Stimulated activated effector memory CD8-positive, alpha-beta T cell treated with anti-CD3 and anti-CD28 coated beads, Interleukin-12 subunit alpha, Interleukin-12 subunit beta, amount 100 ng/mL, for 72 hours (primary cell): ENCODE results near the gene DAPK1.
"Not testable (repeated sequence)": the region's sequence is repeated elsewhere in the genome, so short reads cannot be mapped to it uniquely, and the experiment has no call there.

Experiments used
- ATAC-seq: fragments of 150-1000 bp; cut with Tn5 transposase; 2 replicates; pipeline ENCODE4 v1.10.0; 2021
- DNase-seq, 2 donors: peaks; one replicate each; pipeline ENCODE4 v3.0.0; 2021 to 2022; ENCODE audit warnings: low spot score in 2 of 2
- H3K27ac Mint-ChIP-seq: one replicate; pipeline ENCODE4 v1.8.0; 2022; ENCODE audit warnings: mild to moderate bottlenecking, mixed read lengths
- H3K36me3 Mint-ChIP-seq: one replicate; pipeline ENCODE4 v1.8.0; 2022; ENCODE audit warnings: mild to moderate bottlenecking, mixed read lengths
- H3K4me1 Mint-ChIP-seq: one replicate; pipeline ENCODE4 v1.8.0; 2022; ENCODE audit warnings: mixed read lengths
- H3K4me3 Mint-ChIP-seq: one replicate; pipeline ENCODE4 v1.8.0; 2022; ENCODE audit warnings: mild to moderate bottlenecking, mixed read lengths
- H3K9me3 Mint-ChIP-seq: one replicate; pipeline ENCODE4 v1.8.0; 2022; ENCODE audit warnings: mixed read lengths

The DAPK1 gene

DNA sequence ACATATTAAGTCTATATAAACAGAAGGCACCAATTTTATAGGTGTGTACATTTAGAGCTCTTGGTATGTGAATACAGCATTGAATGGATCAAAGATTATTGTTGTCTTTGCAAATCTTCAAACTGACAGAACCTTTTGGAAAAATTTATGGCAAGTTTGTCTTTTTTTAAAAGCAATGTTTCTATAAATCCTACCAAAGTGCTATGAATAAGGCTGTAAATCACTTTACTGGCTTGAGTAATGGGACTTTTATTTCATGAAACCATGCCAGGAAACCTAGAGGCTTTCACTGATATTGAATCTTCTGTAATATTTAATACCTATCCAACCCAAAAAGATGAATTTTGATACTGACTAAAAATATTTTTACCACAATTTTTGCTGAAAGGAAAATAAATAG, 7.4 kb upstream of the DAPK1 start:
- DNase-seq: no peak
- no peaks in the 10 kb centered on the region for H3K4me1 Mint-ChIP-seq
- H3K4me3 Mint-ChIP-seq: no peak overlapping the region
- H3K36me3 Mint-ChIP-seq: no peaks in the 10 kb centered on the region
- no peak overlapping the region for H3K27ac Mint-ChIP-seq
- ATAC-seq: no peak
- peaks cover 3% of the 10 kb centered on the region for H3K9me3 Mint-ChIP-seq

DNA sequence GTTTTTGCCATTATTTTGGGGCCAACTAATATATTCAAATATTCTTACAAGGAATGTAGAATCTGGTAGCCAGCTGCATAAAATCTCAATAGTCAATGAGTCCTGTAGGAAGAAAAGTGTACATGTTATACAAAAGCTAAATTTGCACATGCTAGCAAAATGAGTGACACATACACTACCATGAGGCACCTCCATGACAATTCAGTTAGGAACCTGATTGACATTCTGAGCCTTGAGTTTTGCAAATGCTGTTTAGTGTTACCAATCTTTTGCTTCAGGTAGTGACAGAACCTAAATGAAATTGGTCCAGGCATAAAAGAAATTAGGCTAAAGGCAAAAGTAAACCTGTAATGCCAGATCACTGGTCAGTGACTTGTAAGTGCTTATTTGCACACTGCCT, 6.8 kb upstream of the DAPK1 start:
- Mint-ChIP-seq H3K9me3 (peaks cover 3% of the 10 kb centered on the region), H3K36me3 (no peaks in the 10 kb centered on the region)
- no peak for ATAC-seq

DNA sequence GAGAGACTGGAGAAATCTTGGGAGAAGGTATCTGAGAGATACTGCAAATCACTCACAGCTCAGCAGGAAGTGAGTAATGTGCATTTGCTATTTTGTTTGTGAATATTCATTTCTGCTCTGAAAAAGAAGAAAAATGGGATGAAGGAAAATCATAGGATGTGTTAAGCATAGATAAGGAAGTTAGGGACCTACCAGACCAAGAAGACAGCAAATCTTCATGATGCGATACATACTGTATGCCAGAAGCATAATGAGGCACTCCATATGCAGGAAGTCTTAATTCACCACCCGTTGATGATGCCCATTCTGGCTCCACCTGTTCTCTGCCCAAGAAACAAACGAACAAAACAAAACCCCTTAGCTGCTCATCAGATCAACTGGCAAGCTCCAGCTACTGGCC, 6.1 kb upstream of the DAPK1 start:
- H3K9me3 Mint-ChIP-seq: peaks cover 3% of the 10 kb centered on the region
- ATAC-seq (no peak), DNase-seq (no peak)
- no peak overlapping the region for H3K4me3 Mint-ChIP-seq
- H3K4me1 Mint-ChIP-seq: no peaks in the 10 kb centered on the region
- no peaks in the 10 kb centered on the region for H3K36me3 Mint-ChIP-seq
- H3K27ac Mint-ChIP-seq: no peak overlapping the region

More for the DNA sequence above, 6.8 kb upstream of the DAPK1 start:
- no peaks in the 10 kb centered on the region for H3K4me1 Mint-ChIP-seq
- DNase-seq: no peak
- no peak overlapping the region for H3K27ac Mint-ChIP-seq
- no peak overlapping the region for H3K4me3 Mint-ChIP-seq

DNA sequence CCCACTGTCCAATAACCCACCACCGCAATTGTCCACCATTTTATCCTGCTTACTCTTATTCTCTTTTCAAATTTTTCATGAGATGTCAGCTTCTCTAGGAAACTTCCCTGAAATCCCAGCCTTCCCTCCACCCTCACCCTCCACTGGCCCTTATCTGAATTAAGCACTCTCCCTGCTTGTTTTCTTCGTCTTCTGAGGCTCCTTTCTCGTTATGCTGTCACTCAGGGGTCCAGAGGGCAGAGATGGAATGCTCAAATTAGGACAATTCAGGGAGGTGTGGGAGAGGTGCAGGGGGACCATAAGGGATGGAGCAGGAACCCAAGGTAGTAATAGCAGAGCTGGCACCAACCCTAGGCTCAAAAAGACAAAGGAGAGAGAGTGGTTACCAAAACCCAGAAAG, 5.0 kb upstream of the DAPK1 start:
- no peak for DNase-seq
- Mint-ChIP-seq H3K4me1 (no peaks in the 10 kb centered on the region), H3K27ac (no peak overlapping the region), H3K4me3 (no peak overlapping the region), H3K9me3 (peaks cover 3% of the 10 kb centered on the region), H3K36me3 (no peaks in the 10 kb centered on the region)
- no peak for ATAC-seq

DNA sequence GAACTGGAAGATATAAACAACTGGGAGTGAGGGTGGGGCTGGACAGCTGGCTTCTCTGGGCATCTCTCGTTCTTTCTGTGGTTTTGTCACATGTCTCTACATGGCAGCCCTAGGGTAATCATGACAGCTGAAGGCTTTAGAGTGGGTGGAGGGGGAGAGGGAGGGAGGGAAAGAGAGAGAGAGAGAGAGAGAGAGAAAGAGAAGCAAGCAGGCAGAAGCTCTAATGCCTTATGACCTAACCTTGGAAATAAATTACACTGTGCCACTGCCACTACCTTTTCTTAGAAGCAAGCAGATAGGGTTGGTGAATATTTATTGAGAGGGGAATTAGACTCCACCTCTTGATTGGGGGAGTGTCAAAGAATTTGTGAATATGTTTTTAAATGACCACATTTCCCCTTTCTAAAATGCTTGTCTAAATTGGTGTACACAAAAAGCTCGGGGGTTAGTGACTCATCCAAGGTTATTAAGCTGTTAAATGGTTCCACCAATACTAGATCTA, 2.6 kb upstream of the DAPK1 start:
- peaks cover 3% of the 10 kb centered on the region for H3K9me3 Mint-ChIP-seq
- DNase-seq: no peak
- H3K4me1 Mint-ChIP-seq: no peaks in the 10 kb centered on the region
- H3K36me3 Mint-ChIP-seq: no peaks in the 10 kb centered on the region
- H3K4me3 Mint-ChIP-seq: no peak overlapping the region
- H3K27ac Mint-ChIP-seq: no peak overlapping the region
- no peak for ATAC-seq

DNA sequence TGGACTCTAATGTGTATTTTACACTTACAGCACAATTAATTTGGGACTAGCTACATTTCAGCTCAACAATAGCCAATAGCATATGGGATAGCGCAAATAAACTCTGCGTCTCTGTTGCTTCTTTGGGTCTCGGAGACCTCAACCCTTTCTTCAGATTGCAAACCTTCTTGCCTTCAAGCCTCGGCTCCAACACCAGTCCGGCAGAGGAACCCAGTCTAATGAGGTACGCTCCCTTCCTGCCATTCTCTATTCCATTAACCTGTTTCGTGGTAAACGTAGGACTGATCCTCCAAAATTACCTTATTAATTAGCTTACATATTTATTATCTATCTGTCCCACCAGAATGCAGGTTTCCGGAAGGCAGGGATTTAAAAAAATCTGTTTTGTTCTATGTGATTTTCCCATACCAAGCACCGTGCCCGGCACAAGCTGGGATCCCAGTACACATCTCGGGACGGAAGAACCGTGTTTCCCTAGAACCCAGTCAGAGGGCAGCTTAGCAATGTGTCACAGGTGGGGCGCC, 525 bp upstream of the DAPK1 start:
- no peaks in the 10 kb centered on the region for H3K4me1 Mint-ChIP-seq
- H3K27ac Mint-ChIP-seq: no peak overlapping the region
- no peaks in the 10 kb centered on the region for H3K36me3 Mint-ChIP-seq
- DNase-seq (no peak), ATAC-seq (no peak)
- peaks cover under 1% of the 10 kb centered on the region for H3K9me3 Mint-ChIP-seq
- H3K4me3 Mint-ChIP-seq: no peak overlapping the region

DNA sequence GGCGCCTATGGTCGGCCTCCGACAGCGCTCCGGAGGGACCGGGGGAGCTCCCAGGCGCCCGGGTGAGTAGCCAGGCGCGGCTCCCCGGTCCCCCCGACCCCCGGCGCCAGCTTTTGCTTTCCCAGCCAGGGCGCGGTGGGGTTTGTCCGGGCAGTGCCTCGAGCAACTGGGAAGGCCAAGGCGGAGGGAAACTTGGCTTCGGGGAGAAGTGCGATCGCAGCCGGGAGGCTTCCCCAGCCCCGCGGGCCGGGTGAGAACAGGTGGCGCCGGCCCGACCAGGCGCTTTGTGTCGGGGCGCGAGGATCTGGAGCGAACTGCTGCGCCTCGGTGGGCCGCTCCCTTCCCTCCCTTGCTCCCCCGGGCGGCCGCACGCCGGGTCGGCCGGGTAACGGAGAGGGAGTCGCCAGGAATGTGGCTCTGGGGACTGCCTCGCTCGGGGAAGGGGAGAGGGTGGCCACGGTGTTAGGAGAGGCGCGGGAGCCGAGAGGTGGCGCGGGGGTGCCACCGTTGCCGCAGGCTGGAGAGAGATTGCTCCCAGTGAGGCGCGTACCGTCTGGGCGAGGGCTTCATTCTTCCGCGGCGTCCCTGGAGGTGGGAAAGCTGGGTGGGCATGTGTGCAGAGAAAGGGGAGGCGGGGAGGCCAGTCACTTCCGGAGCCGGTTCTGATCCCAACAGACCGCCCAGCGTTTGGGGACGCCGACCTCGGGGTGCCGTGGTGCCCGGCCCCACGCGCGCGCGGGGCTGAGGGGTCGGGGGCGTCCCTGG, 561 bp downstream of the DAPK1 start:
- no peak for ATAC-seq
- no peaks in the 10 kb centered on the region for H3K36me3 Mint-ChIP-seq
- H3K4me1 Mint-ChIP-seq: no peaks in the 10 kb centered on the region
- no peak overlapping the region for H3K27ac Mint-ChIP-seq
- no peak overlapping the region for H3K4me3 Mint-ChIP-seq
- no peak for DNase-seq
- no peaks in the 10 kb centered on the region for H3K9me3 Mint-ChIP-seq

DNA sequence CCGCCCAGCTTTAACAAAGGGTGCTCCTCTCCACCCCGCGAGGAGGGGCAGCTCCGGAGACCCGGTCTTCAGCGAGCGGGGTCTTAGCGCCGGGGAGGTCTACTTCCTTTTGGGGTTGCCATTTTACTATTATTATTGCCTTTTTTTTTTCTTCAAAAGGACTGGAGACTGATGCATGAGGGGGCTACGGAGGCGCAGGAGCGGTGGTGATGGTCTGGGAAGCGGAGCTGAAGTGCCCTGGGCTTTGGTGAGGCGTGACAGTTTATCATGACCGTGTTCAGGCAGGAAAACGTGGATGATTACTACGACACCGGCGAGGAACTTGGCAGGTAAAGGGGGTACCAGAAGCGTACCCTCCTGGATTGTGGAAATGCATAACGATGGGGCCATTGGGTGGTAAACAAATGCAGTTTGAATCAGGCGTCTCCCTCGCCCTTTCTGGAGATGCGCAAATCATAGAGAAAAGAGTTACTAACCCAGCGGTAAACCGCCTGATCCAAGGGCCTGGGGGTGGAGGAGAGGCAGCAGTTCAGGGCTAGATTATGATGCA, 1.2 kb downstream of the DAPK1 start:
- ATAC-seq: no peak
- H3K4me3 Mint-ChIP-seq: no peak overlapping the region
- H3K27ac Mint-ChIP-seq: no peak overlapping the region
- no peaks in the 10 kb centered on the region for H3K36me3 Mint-ChIP-seq
- no peaks in the 10 kb centered on the region for H3K4me1 Mint-ChIP-seq
- no peak for DNase-seq
- no peaks in the 10 kb centered on the region for H3K9me3 Mint-ChIP-seq

DNA sequence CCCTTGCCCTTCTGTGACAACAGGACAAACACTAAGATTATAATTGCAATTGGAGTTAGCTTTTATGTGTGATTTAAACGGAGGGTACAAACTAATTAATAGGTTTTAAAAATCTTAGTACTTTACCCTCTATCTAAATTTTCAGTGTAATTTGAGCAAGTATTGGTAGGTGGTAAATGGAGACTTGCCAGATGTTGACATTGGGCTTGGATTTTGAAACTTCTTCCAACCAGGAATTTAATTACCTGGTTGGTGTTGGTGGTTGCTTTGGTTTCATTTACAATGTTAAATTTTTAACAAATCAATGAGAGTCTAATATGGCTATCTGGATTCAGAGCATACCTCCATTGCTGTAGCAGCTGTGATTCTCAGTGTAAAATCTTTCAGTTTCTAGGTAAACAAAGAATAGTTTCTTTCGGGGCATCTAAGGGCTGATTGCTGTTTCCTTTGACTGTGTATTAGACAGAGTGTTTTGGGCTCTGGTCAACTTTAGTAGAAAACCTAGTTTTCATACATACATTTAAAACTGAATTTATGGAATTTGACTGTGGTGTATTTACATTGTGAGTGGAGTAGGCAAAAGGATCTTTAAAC, 1.9 kb downstream of the DAPK1 start:
- DNase-seq: no peak
- Mint-ChIP-seq H3K27ac (no peak overlapping the region), H3K36me3 (no peaks in the 10 kb centered on the region), H3K4me1 (no peaks in the 10 kb centered on the region), H3K4me3 (no peak overlapping the region), H3K9me3 (no peaks in the 10 kb centered on the region)
- no peak for ATAC-seq

DNA sequence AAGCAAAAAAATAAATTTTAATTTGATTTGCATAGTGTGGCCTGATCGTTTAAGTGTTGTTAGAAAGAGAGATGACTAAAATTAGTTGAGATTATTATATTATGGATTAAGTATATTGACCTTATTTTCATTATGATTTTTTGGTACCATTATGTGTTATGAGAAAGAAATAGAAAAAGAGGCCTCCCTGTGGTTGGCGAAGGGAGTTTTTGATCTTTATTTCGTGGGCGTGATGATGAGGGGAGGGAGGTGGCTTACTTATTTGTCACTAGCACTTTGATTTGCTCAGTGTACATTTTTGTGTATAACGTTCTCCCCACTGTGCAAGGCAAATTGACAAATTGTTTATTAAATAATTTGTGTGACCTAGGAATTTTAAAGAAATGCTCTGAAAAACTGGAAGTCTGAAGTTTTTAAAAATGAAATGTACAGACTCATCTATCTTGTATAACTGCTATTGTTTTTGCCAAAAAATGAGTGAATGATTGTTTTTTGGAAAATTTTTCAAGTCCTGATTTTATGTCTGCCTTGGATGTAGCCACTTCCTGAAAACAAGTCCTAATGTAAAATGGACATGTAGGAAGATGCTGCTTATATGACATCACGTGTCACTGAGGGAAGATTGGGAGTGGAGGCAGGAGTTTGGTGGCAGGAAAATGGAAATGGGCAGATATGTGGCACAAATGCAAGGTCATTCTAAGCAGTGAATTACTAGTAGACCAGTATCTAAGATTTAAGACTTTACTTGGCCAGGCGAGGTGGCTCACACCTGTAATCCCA, 3.0 kb downstream of the DAPK1 start:
- ATAC-seq (peak; percentile 47), DNase-seq (no peak)
- Mint-ChIP-seq H3K4me1 (no peaks in the 10 kb centered on the region), H3K36me3 (no peaks in the 10 kb centered on the region), H3K9me3 (no peaks in the 10 kb centered on the region), H3K4me3 (no peak overlapping the region), H3K27ac (no peak overlapping the region)

DNA sequence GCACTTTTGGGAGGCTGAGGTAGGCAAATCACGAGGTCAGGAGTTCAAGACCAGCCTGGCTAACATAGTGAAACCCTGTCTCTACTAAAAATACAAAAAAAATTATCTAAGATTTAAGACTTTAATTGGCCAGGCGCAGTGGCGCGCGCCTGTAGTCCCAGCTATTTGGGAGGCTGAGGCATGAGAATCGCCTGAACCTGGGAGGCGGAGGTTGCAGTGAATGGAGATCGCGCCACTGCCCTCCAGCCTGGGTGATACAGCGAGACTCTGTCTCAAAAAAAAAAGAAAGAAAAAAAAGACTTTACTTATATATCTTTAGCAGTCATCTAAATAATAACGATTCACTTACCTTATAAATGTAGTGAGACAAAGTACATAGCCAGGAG, 3.6 kb downstream of the DAPK1 start:
- not testable (repeated sequence) for H3K4me3 Mint-ChIP-seq, DNase-seq, H3K27ac Mint-ChIP-seq, H3K9me3 Mint-ChIP-seq, H3K36me3 Mint-ChIP-seq, H3K4me1 Mint-ChIP-seq, ATAC-seq

DNA sequence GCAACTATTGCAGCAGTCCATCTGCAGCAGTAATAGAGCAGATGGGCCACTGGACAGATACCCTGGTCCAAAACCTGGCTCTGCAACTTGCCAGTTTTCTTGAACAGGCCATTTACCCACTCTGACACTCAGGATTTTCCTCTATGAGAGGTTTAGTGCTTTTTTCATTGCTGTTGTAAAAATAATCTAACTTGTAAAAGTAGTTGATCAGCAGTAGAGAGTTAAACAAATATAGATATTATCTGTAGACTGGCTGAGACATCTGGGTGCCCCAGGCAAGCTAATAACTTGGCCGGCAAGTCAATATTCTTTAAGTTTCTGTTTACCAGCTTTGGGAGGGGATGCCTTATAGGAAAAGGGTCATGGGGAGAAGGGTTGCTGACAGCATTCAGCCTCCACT, 4.1 kb downstream of the DAPK1 start:
- Mint-ChIP-seq H3K4me3 (no peak overlapping the region), H3K36me3 (no peaks in the 10 kb centered on the region), H3K9me3 (no peaks in the 10 kb centered on the region), H3K27ac (no peak overlapping the region), H3K4me1 (no peaks in the 10 kb centered on the region)
- DNase-seq: no peak
- ATAC-seq: no peak

DNA sequence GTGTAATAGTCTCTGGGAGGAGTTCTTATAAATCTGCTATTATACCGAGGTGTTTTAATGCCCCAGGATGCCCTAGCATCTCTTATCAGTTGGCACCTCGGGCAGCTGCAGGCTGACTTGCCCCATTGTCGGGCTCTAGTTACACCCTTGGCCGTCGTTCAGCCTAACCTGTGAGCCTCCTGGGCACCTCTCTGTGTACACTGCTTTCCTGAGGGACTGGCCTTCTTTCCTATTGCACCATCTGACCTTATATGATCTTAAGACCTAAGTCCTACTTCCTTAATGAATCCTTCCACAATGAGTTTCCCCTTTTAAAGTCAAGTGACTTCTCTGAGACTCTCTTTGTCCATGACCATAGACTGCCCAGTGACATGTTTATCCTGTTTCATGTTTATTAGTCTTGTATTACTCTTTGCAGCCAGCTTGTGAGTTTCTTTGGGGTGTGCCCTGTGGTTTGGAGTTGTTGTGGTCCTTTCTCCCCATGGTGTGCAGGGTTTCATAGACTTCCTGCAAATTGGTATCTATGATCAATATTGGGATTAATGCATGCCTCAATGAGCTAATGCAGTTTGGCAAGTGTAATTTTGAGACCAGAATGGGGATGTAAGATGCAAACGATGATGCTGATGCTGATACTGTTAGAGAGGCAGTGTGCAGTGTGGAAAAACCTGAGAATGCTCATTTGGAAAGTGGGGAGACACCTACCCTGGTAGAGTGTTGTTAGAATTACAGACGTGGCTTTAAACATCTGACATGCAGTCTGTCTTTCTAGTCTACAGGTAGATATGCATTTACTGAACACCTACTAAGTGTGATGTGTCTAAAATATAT, 4.9 kb downstream of the DAPK1 start:
- H3K9me3 Mint-ChIP-seq: no peaks in the 10 kb centered on the region
- no peak overlapping the region for H3K27ac Mint-ChIP-seq
- H3K4me1 Mint-ChIP-seq: no peaks in the 10 kb centered on the region
- ATAC-seq (peak; percentile 11), DNase-seq (no peak)
- no peaks in the 10 kb centered on the region for H3K36me3 Mint-ChIP-seq
- H3K4me3 Mint-ChIP-seq: no peak overlapping the region

DNA sequence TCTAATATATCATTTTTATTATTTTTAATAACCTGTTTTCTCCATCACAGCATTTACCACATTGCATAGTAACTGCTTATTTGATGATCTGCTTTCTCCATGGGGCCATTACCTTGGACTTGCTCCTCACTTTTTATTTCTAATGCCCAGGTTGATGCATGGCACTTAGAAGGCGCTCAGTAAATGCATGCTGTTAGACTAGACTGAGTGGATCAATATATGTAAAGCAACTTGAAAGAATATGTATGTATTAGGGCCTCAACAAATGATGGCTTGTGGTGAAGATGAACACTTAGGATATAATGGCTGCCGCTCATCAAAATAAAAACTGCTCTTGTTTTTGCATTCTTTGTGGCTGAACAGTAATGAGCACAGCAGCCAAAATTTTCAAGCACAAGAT, 5.8 kb downstream of the DAPK1 start:
- H3K4me1 Mint-ChIP-seq: no peaks in the 10 kb centered on the region
- no peaks in the 10 kb centered on the region for H3K9me3 Mint-ChIP-seq
- H3K36me3 Mint-ChIP-seq: no peaks in the 10 kb centered on the region
- ATAC-seq (no peak), DNase-seq (no peak)
- H3K4me3 Mint-ChIP-seq: no peak overlapping the region
- H3K27ac Mint-ChIP-seq: no peak overlapping the region

DNA sequence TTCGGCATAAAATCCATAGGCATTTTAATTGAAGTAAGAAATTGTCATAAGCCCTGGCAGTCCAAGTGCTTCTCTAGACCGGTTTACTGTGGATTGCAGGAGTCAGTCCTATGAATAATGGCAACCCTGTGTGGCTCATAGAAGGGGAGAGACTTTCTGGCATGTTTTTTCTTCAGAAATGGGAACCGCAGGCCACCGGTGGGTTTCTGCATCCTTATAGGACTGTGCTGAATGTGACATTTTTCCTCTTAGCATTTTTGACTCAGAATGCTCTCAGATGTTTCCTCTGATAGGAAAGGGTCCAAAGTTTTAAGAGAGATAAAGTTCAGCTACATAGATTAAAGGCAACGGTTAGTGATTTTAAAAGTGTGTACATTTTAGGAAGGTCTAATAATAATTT, 6.3 kb downstream of the DAPK1 start:
- no peak for ATAC-seq
- Mint-ChIP-seq H3K36me3 (no peaks in the 10 kb centered on the region), H3K27ac (no peak overlapping the region), H3K9me3 (no peaks in the 10 kb centered on the region), H3K4me3 (no peak overlapping the region), H3K4me1 (no peaks in the 10 kb centered on the region)
- no peak for DNase-seq
